ENCODE results near the gene PRCP. TPM values are rescaled to one million over a fixed set of nuclear protein-coding genes. Genes with fewer than 3 reads are reported as not detected.
"Not testable (repeated sequence)": the region's sequence is repeated elsewhere in the genome, so short reads cannot be mapped to it uniquely, and the experiment has no call there.

PRCP gene
- 24.0 and 33.3 TPM in 2 replicates for total RNA-seq (2014; rRNA removed; shearing (Covaris generic); ENCODE audit: low replicate concordance)

DNA sequence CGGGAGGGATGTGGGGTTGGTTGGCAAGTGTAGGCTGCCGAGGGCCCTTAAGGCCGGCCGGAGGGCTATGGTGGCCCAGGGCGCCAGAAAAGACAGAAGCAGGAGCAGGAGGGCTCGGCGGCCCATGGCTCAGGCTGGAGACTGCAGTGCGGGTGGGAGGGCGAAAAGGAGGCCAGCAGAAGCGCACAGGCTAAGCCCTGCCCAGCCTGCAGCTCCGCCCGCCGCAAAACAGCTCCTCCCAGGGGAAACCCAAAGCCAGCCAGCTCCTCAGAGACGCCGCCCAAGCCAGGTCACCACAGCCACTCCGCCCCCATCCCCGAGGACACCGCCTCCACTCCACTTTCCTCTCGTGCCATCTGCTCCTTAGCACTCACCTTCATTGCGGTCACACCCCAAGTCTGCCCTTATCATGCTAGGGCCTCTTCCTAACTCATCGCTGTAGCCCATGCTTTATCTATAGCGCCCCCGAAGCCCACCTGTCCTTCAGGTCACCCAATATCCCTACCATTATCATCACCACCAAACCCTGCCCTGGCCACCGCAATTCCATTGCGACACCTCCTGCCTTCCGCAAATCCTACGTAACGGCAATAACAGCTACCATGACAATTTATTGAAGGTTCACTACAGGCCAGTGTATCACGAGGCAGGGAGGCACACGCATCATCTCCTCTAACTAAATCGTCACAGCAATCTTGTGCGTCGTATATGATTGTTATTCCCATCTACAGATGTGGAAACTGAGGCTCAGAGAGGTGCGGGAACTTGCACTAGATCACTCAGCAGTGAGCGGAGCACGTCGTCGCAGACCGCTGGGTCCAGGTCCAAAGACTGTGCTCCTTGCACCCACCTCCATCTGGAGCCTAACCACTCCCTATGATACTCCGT, at the start of gene PRCP:
TSS of gene PRCP (minus strand) at position 154 of the 888 bp plus-strand sequence. CDS start at position 126, 28 bp downstream.
- Histone ChIP-seq H3K36me3 (no peaks in the 10 kb centered on the region), H3K4me3 (peak within 1 kb of the TSS; percentile 68), H3K27me3 (no peaks in the 10 kb centered on the region), H3K9me3 (no peaks in the 10 kb centered on the region)
- peak; percentile 93 for DNase-seq

- no peak for DNase-seq
- H3K27me3 ChIP-seq: no peaks in the 10 kb centered on the region
Measured at GRCh38 chr11:82949352-82949751, 49.1 kb upstream of the PRCP start.

GRCh38 chr11:82945682-82946081, 45.5 kb upstream of the PRCP start:
- H3K36me3 ChIP-seq: no peaks in the 10 kb centered on the region
- no peak overlapping the region for H3K4me3 ChIP-seq
- DNase-seq: no peak
- H3K27me3 ChIP-seq: no peaks in the 10 kb centered on the region
- H3K9me3 ChIP-seq: no peaks in the 10 kb centered on the region; the same call in 1 of the 2 replicates

More at GRCh38 chr11:82949352-82949751, 49.1 kb upstream of the PRCP start:
- no peak overlapping the region for H3K4me3 ChIP-seq
- no peaks in the 10 kb centered on the region for H3K36me3 ChIP-seq
- H3K9me3 ChIP-seq: peaks cover 2% of the 10 kb centered on the region; the same call in 1 of the 2 replicates

GRCh38 chr11:82945041-82945440, 44.8 kb upstream of the PRCP start:
- not testable (repeated sequence) for H3K27me3 ChIP-seq, H3K4me3 ChIP-seq, H3K9me3 ChIP-seq, DNase-seq, H3K36me3 ChIP-seq

DNA sequence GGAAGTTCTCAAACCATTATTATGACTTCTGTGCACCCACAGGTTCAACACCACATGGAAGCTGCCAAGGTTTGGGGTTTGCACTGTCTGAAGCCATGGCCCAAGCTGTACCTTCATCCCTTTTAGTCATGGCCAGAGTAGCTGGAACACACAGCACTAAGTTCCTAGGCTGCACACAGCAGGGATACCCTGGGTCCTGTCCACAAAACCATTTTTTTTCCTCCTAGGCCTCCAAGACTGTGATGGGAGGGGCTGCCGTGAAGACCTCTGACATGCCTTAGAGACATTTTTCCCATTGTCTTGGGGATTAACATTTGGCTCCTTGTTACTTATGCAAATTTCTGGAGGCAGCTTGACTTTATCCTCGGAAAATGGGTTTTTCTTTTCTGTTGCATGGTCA, 44.0 kb upstream of the PRCP start:
- DNase-seq: no peak
- no peaks in the 10 kb centered on the region for H3K36me3 ChIP-seq
- no peak overlapping the region for H3K4me3 ChIP-seq
- no peaks in the 10 kb centered on the region for H3K27me3 ChIP-seq
- H3K9me3 ChIP-seq: no peaks in the 10 kb centered on the region; the same call in 1 of the 2 replicates

DNA sequence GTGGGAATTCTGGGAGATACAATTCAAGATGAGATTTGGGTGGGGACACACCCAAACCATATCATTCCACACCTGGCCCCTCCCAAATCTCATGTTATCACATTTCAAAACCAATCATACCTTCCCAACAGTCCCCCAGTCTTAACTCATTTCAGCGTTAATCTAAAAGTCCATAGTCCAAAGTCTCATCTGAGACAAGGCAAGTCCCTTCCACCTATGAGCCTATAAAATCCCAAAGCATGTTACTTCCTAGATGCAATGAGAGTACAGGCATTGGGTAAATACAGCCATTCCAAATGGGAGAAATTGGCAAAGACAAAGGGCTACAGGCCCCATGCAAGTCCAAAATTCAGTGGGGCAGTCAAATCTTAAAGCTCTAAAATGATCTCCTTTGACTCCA, 43.2 kb upstream of the PRCP start:
- not testable (repeated sequence) for H3K36me3 ChIP-seq, DNase-seq, H3K4me3 ChIP-seq, H3K9me3 ChIP-seq, H3K27me3 ChIP-seq

- Histone ChIP-seq H3K27me3 (no peaks in the 10 kb centered on the region), H3K36me3 (no peaks in the 10 kb centered on the region), H3K9me3 (no peaks in the 10 kb centered on the region; the same call in 1 of the 2 replicates), H3K4me3 (no peak overlapping the region)
- no peak for DNase-seq
Measured at GRCh38 chr11:82942376-82942775, 42.1 kb upstream of the PRCP start.

GRCh38 chr11:82939456-82939855, 39.2 kb upstream of the PRCP start:
- Histone ChIP-seq H3K36me3 (peaks cover 7% of the 10 kb centered on the region; the same call in 1 of the 2 replicates), H3K9me3 (no peaks in the 10 kb centered on the region; the same call in 1 of the 2 replicates), H3K27me3 (no peaks in the 10 kb centered on the region), H3K4me3 (no peak overlapping the region)
- no peak for DNase-seq

DNA sequence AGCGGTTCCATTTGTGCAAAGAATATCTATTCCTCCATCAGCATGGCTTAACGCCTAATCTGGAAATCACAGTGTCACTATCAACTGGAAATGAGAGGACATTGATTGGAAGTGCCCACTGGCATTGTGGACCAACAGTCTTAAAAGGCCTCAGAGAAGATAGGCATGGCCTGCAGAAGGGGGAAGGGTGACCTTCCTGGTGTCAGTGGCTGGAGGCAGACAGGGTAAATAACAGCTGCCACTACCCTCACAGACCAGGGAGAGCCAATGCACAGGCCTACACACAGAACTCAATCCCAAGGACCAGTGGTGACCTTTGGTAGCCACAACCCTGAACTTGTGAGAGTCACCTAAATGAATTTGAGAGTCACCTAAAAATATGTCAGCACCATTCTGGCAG, 37.3 kb upstream of the PRCP start:
- DNase-seq: no peak

DNA sequence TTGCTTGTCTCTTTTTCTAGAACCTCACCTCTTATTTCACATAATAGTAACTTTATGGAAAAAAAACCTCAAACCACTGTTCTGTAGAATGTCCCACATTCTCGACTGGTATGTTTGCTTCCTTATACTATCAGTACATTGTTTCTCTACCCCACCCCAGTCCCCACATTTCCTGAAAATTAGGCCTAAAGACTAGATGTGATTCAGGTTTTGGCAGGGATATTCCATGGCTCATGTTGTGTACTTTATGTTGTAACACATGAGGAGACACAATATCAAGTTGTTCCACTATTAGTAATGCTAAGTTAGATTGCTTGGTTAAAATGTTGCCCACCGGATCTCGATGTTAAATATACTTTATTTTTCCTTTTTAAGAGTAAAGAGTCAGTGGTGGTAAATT, 36.0 kb upstream of the PRCP start:
- Histone ChIP-seq H3K4me3 (no peak overlapping the region), H3K27me3 (no peaks in the 10 kb centered on the region), H3K9me3 (no peaks in the 10 kb centered on the region), H3K36me3 (peaks cover 20% of the 10 kb centered on the region)
- DNase-seq: no peak

More for the DNA sequence above, 37.3 kb upstream of the PRCP start:
- Histone ChIP-seq H3K27me3 (no peaks in the 10 kb centered on the region), H3K36me3 (peaks cover 13% of the 10 kb centered on the region), H3K4me3 (no peak overlapping the region), H3K9me3 (no peaks in the 10 kb centered on the region)

- Histone ChIP-seq H3K4me3 (no peak overlapping the region), H3K27me3 (no peaks in the 10 kb centered on the region), H3K9me3 (no peaks in the 10 kb centered on the region), H3K36me3 (peaks cover 23% of the 10 kb centered on the region)
- no peak for DNase-seq
Measured at GRCh38 chr11:82932564-82932963, 32.3 kb upstream of the PRCP start.

- H3K36me3 ChIP-seq: peaks cover 24% of the 10 kb centered on the region
- DNase-seq: no peak
- H3K9me3 ChIP-seq: no peaks in the 10 kb centered on the region
- no peaks in the 10 kb centered on the region for H3K27me3 ChIP-seq
- H3K4me3 ChIP-seq: no peak overlapping the region
Measured at GRCh38 chr11:82930734-82931133, 30.5 kb upstream of the PRCP start.

- Histone ChIP-seq H3K9me3 (no peaks in the 10 kb centered on the region), H3K4me3 (no peak overlapping the region), H3K36me3 (peaks cover 22% of the 10 kb centered on the region), H3K27me3 (no peaks in the 10 kb centered on the region)
- no peak for DNase-seq
Measured at GRCh38 chr11:82930229-82930628, 30.0 kb upstream of the PRCP start.

- Histone ChIP-seq H3K9me3 (no peaks in the 10 kb centered on the region), H3K4me3 (no peak overlapping the region), H3K27me3 (no peaks in the 10 kb centered on the region), H3K36me3 (peaks cover 18% of the 10 kb centered on the region)
- DNase-seq: no peak
Measured at GRCh38 chr11:82929121-82929520, 28.9 kb upstream of the PRCP start.

GRCh38 chr11:82927264-82927880, 27.1 kb upstream of the PRCP start:
- H3K4me3 ChIP-seq: no peak overlapping the region
- H3K27me3 ChIP-seq: no peaks in the 10 kb centered on the region
- H3K36me3 ChIP-seq: peaks cover 12% of the 10 kb centered on the region
- no peaks in the 10 kb centered on the region for H3K9me3 ChIP-seq
- DNase-seq: no peak

DNA sequence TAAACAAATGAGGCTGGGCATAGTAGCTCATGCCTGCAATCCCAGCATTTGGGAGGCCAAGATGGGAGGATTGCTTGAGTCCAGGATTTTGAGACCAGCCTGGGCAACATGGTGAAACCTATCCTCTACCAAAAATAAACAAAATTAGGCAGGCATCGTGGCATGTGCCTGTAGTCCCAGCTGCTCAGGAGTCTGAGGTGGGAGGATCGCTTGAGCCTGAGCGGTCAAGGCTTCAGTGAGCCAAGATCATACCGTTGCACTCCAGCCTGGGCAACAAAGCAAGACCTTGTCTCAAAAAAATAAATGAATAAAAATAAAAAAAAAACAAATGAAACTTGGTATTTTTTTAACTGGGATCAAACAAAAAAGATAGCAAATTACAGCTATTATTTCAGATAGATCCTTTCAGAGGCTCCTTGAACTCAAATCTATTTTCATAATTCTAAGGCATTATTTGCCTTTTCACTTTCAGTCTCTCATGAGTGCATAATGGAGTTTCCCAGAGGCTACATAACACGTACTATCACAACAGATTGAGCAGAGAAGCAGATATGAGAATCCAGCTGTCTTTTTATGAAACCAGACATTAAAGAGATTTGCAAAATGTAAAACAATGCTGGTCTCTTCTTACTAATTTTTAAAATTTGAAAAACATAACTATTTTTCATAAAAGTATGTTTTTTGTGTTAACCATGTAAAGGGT, 24.4 kb upstream of the PRCP start:
- no peaks in the 10 kb centered on the region for H3K9me3 ChIP-seq
- peaks cover 15% of the 10 kb centered on the region for H3K36me3 ChIP-seq
- H3K4me3 ChIP-seq: no peak overlapping the region
- DNase-seq: no peak
- H3K27me3 ChIP-seq: no peaks in the 10 kb centered on the region
